Endothelial cell of umbilical vein (primary cell): ENCODE results near the gene FRY. TPM values are rescaled to one million over a fixed set of nuclear protein-coding genes. Genes with fewer than 3 reads are reported as not detected.

Experiments used
- BruUV-seq: library from RNA; stranded (reverse); fragments of 400-500 nt; replicated peaks from 2 replicates; lab custom pipeline; 2021; lab: Mats Ljungman, UMichigan
- CTCF ChIA-PET: fragments of 300-600, 350-600 bp; sonication (Branson Sonifier 250); formaldehyde crosslinking; loops from one replicate; lab custom pipeline; 2021; ENCODE audit warnings: antibody characterized with exemption, inconsistent platforms; lab: Charles Lee
- POLR2A ChIA-PET: fragments of 300-600, 350-600 bp; sonication (Branson Sonifier 250); formaldehyde crosslinking; loops from one replicate; lab custom pipeline; 2021; ENCODE audit warnings: antibody characterized with exemption, inconsistent platforms; lab: Charles Lee
- DNase-seq: peaks from one replicate; pipeline ENCODE4 v3.0.0-alpha.2; 2011; ENCODE audit warnings: low read depth, low spot score
- FAIRE-seq: peaks from 2 replicates; lab custom pipeline; 2011; peaks lifted over from hg19 to GRCh38; lab: Jason Lieb, UNC
- H2AFZ ChIP-seq: 2 replicates; pipeline ENCODE4 v1.6.0; 2012; ENCODE audit warnings: low read depth, low read length, control low read depth, inconsistent platforms
- H3K27ac ChIP-seq: 2 replicates; pipeline ENCODE4 v1.5.1; 2011; ENCODE audit warnings: low read depth, mild to moderate bottlenecking, control low read depth, low read length, moderate library complexity; ENCODE audit not compliant: insufficient read depth
- H3K27me3 ChIP-seq, 2 experiments: 2 replicates each; pipeline versions ENCODE4 v1.6.0 to v1.6.1; 2011; ENCODE audit warnings: low read length in 2 of 2, mixed read lengths in 1 of 2; ENCODE audit not compliant: control insufficient read depth in 2 of 2, insufficient read depth in 2 of 2
- H3K36me3 ChIP-seq, 2 experiments: 2 replicates in 1 of 2; 3 replicates in 1 of 2; pipeline ENCODE4 v1.5.1; 2011; ENCODE audit warnings: low read length in 2 of 2, mild to moderate bottlenecking in 1 of 2, moderate library complexity in 1 of 2; ENCODE audit not compliant: control insufficient read depth in 2 of 2, insufficient read depth in 2 of 2; ENCODE audit errors: extremely low read depth in 1 of 2
- H3K4me1 ChIP-seq: 3 replicates; pipeline ENCODE4 v1.5.1; 2011; ENCODE audit warnings: mild to moderate bottlenecking, low read length; ENCODE audit not compliant: control insufficient read depth, insufficient read depth; ENCODE audit errors: extremely low read depth
- H3K4me2 ChIP-seq: 2 replicates; pipeline ENCODE4 v1.6.1; 2011; ENCODE audit warnings: low read length, control low read depth, mixed read lengths; ENCODE audit not compliant: insufficient read depth
- H3K4me3 ChIP-seq, 3 experiments: fragments of 200-600 bp in 1 of 3; sonication (generic), shearing (Covaris generic) in 1 of 3; replicated peaks in 1 of 3; 2 replicates each; pipeline ENCODE4 v1.5.1; 2011 to 2016; ENCODE audit warnings: control low read depth in 3 of 3, low read length in 3 of 3, mild to moderate bottlenecking in 2 of 3, inconsistent platforms in 1 of 3, low read depth in 1 of 3, moderate library complexity in 1 of 3; ENCODE audit not compliant: insufficient read depth in 1 of 3
- H3K79me2 ChIP-seq: 2 replicates; pipeline ENCODE4 v1.6.0; 2012; ENCODE audit warnings: low read length, inconsistent platforms; ENCODE audit not compliant: control insufficient read depth, insufficient read depth
- H3K9ac ChIP-seq: replicated peaks from 2 replicates; pipeline ENCODE3; 2011; ENCODE audit warnings: low read length, control low read depth; ENCODE audit not compliant: insufficient read depth; ENCODE audit errors: extremely low read depth
- H3K9me1 ChIP-seq: replicated peaks from 3 replicates; pipeline ENCODE4 v1.6.0; 2011; ENCODE audit warnings: mild to moderate bottlenecking, low read length; ENCODE audit not compliant: control insufficient read depth, insufficient read depth; ENCODE audit errors: extremely low read depth
- H3K9me3 ChIP-seq: replicated peaks from 2 replicates; pipeline ENCODE4 v1.5.1; 2012; ENCODE audit warnings: low read length, inconsistent platforms; ENCODE audit not compliant: control insufficient read depth, insufficient read depth
- H4K20me1 ChIP-seq: replicated peaks from 2 replicates; pipeline ENCODE3; 2011; ENCODE audit warnings: mild to moderate bottlenecking, low read length; ENCODE audit not compliant: control insufficient read depth, insufficient read depth; ENCODE audit errors: extremely low read depth
- CTCF ChIP-seq, 2 donors: IDR thresholded peaks; 1 replicate in 1 of 2; 2 replicates in 1 of 2; pipeline ENCODE4 v1.5.1; 2011; ENCODE audit warnings: low read length in 2 of 2, mild to moderate bottlenecking in 2 of 2, moderate library complexity in 2 of 2, control low read depth in 1 of 2, inconsistent platforms in 1 of 2, low read depth in 1 of 2; ENCODE audit not compliant: insufficient read depth in 1 of 2; ENCODE audit errors: extremely low read depth in 1 of 2
- EZH2 ChIP-seq: IDR thresholded peaks from 2 replicates; pipeline ENCODE4 v1.6.1; 2012; ENCODE audit warnings: borderline replicate concordance, low read depth, mild to moderate bottlenecking, moderate library complexity, low read length, inconsistent platforms; ENCODE audit not compliant: severe bottlenecking
- FOS ChIP-seq: IDR thresholded peaks from 2 replicates; pipeline ENCODE4 v1.6.1; 2011; ENCODE audit warnings: mild to moderate bottlenecking, low read length, moderate library complexity, borderline replicate concordance; ENCODE audit not compliant: insufficient read depth
- GATA2 ChIP-seq: IDR thresholded peaks from 2 replicates; pipeline ENCODE4 v1.7.0; 2011; ENCODE audit warnings: low read depth, mild to moderate bottlenecking, moderate library complexity, mixed read lengths, low read length; ENCODE audit not compliant: insufficient read length, insufficient read depth
- JUN ChIP-seq: IDR thresholded peaks from 2 replicates; pipeline ENCODE4 v1.6.1; 2011; ENCODE audit warnings: borderline replicate concordance, low read depth; ENCODE audit not compliant: insufficient read length, insufficient read depth
- MYC ChIP-seq: IDR thresholded peaks from one replicate; pipeline ENCODE4 v1.6.1; 2011; ENCODE audit warnings: mild to moderate bottlenecking, low read depth, low read length
- POLR2A ChIP-seq: IDR thresholded peaks from 2 replicates; pipeline ENCODE4 v1.6.1; 2012; ENCODE audit warnings: low read depth, mild to moderate bottlenecking, control low read depth, low read length
- POLR2AphosphoS5 ChIP-seq: IDR thresholded peaks from 2 replicates; pipeline ENCODE4 v1.6.1; 2012; ENCODE audit warnings: low read depth, mild to moderate bottlenecking, control low read depth, low read length, moderate library complexity; ENCODE audit not compliant: insufficient read depth
- dilution Hi-C: fragments of 300-500 bp; cut with MboI; formaldehyde crosslinking; loops from one replicate; pipeline ENCODE4 v1.15.0; 2019; ENCODE audit warnings: low sequenced_read_pairs; ENCODE audit not compliant: extremely low pct_ligation_motif_present
- intact Hi-C: fragments of 100-400 bp; cut with micrococcal nuclease; formaldehyde crosslinking; loops from one replicate; pipeline ENCODE4 v1.10.0; 2022
- polyA plus RNA-seq, 4 experiments: library from polyadenylated mRNA; depleted of rRNA in 3 of 4; stranded (reverse) in 3 of 4; unstranded in 1 of 4; fragments of >200 nt; gene quantifications; 2 replicates each; pipeline versions ENCODE4 v1.2.1 to v1.2.3, GENCODE V29; 2011 to 2012; ENCODE audit warnings: missing spikeins in 1 of 4
- total RNA-seq: library from RNA; stranded (reverse); gene quantifications from 2 replicates; pipeline ENCODE4 v1.2.3, GENCODE V29; 2021
- TF ChIP-seq, protein P1 (sequence below): IDR thresholded peaks from 2 replicates; pipeline ENCODE4 v1.6.1; 2011; ENCODE audit not compliant: insufficient read depth, insufficient read length

The FRY gene
- total and polyA plus RNA-seq, 2 donors (not counting 3 experiments of a cell fraction or from before 2014, with no cell fraction given): 57.3 to 75.8 TPM

- no peak overlapping the region for H3K27ac ChIP-seq
- no peak overlapping the region for H3K4me3 ChIP-seq
- no peaks in the 10 kb centered on the region for H3K9me1 ChIP-seq
- H3K79me2 ChIP-seq: no peaks in the 10 kb centered on the region
- dilution Hi-C loops: no loop called here
- H3K9me3 ChIP-seq: no peaks in the 10 kb centered on the region
- DNase-seq (no peak), FAIRE-seq (no peak)
- peaks cover 2% of the 10 kb centered on the region in 2 experiments for H3K27me3 ChIP-seq
- POLR2A ChIA-PET: no interaction called here
- H3K4me2 ChIP-seq: no peak overlapping the region
- CTCF ChIA-PET: interaction anchor here (1.3 kb wide), 1 partner anchor 15 kb away, joined by 7 read pairs; no protein-coding TSS in a partner anchor
- H4K20me1 ChIP-seq: no peaks in the 10 kb centered on the region
- no TSS peak for BruUV-seq
- H3K9ac ChIP-seq: no peak overlapping the region
- intact Hi-C loops: no loop called here
- TF ChIP-seq POLR2AphosphoS5: no peak
- TF ChIP-seq EZH2: no peak
- TF ChIP-seq, protein P1, sequence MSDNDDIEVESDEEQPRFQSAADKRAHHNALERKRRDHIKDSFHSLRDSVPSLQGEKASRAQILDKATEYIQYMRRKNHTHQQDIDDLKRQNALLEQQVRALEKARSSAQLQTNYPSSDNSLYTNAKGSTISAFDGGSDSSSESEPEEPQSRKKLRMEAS: no peak
- no peak for TF ChIP-seq CTCF (IDR thresholded peaks at IDR 0.05; ENCODE audit: extremely low read depth in 1 of 2, insufficient read depth in 1 of 2, low read depth in 1 of 2, low read length in 2 of 2)
- no peak for TF ChIP-seq JUN
- TF ChIP-seq MYC: no peak
- no peak for TF ChIP-seq FOS
- no peak for TF ChIP-seq GATA2
- no peak for TF ChIP-seq POLR2A
- H3K4me1 ChIP-seq: no peaks in the 10 kb centered on the region
- H3K36me3 ChIP-seq: no peaks in the 10 kb centered on the region
- no peak overlapping the region for H2AFZ ChIP-seq
Measured at GRCh38 chr13:31986676-31987470, 44.7 kb upstream of the FRY start.
